ENCODE data around the gene GALNT2. TPM values are rescaled to one million over a fixed set of nuclear protein-coding genes. Genes with fewer than 3 reads are reported as not detected.

Gene GALNT2
- polyA plus RNA-seq, 1 of the 3 experiments (the other 2 are of a cell fraction): 118 TPM

DNA sequence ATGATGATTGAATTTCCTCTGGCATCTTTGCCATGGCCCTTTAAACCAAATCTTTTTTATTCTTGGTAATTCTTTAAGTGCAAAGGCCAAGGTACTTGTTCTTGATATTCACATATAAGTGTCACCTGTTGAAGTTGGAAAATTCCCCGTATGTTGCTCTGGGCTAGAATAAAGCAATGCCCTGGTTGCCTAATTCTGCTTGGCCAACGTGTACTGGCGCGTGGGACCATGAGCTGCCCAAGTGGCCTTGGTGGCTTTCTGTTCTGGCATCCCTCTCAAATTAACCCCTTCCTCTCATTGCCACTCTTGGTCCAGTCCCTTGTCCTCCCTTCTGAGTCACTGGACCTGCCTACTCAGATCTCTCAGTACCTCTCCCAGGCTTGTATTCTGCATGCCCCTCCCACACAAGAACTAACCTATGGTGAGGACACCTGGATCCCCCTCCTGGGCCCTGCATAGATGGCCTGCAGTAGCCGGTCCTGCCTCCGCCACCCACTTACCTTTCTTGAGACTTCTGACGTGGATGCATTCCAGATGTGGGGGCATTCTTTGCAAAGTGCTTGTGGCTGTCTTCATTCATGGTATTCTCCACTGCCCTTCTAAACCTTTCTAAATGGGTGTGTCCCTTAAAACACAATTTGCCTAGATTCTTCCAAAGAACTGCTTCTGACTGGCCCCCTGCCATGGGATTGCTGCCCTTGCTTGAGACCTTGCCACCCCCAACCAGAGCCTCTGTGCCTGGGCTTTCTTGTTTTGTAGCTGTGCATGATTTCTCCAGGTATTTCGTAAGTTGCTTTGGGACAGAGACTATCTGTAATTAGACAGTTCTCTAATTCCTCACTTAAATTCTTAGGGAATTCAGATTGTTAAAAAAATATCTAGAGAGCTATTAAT lies 152.4 kb downstream of the GALNT2 start:
- Histone ChIP-seq H3K4me3 (ENCODE audit: low read depth in 2 of 2, low read length in 1 of 2) (no peak overlapping the region), H3K9me3 (no peaks in the 10 kb centered on the region), H3K36me3 (replicated peaks in 1 of 2; ENCODE audit: control insufficient read depth in 1 of 2, insufficient read depth in 2 of 2, low read length in 1 of 2) (no peaks in the 10 kb centered on the region), H3K9ac (no peak overlapping the region), H4K20me1 (ENCODE audit: insufficient read depth) (peaks cover 16% of the 10 kb centered on the region; the same call in 1 of the 2 replicates), H3K4me2 (no peak overlapping the region), H3K9me2 (no peaks in the 10 kb centered on the region), H3F3A (replicated peaks; ENCODE audit: insufficient read depth) (peaks cover 3% of the 10 kb centered on the region), H2AFZ (ENCODE audit: low read depth) (no peak overlapping the region), H3K4me1 (ENCODE audit: control insufficient read depth in 1 of 2, insufficient read depth in 2 of 2, low read depth in 1 of 2, low read length in 1 of 2) (peaks cover 7% of the 10 kb centered on the region in 2 experiments; a peak in 3 of 4 replicates), H3K79me2 (ENCODE audit: insufficient read depth) (peaks cover 51% of the 10 kb centered on the region), H3K27ac (ENCODE audit: low read depth in 2 of 2, low read length in 1 of 2) (no peak overlapping the region), H3K27me3 (ENCODE audit: insufficient read depth) (no peaks in the 10 kb centered on the region)
- WGBS (ENCODE audit: low lambda C conversion rate): 97% methylated on average over 7 of the region's 8 CpGs
- ChIA-PET CTCF (interaction anchor here (1.2 kb wide), 1 partner anchor 8 kb away, joined by 3 read pairs; no protein-coding TSS in a partner anchor), POLR2A (no interaction called here)
- no peak for DNase-seq
- TF ChIP-seq RCOR1 (IDR thresholded peaks at IDR 0.05; ENCODE audit: low read length) (no peak), JUND (IDR thresholded peaks at IDR 0.05) (no peak), ELF1 (IDR thresholded peaks at IDR 0.05) (no peak), RXRA (IDR thresholded peaks at IDR 0.05; ENCODE audit: borderline replicate concordance, low read depth) (no peak), MXI1 (IDR thresholded peaks at IDR 0.05; ENCODE audit: low read depth, low read length) (no peak), SMC3 (IDR thresholded peaks at IDR 0.05; ENCODE audit: low read depth, low read length) (no peak), TAF1 (IDR thresholded peaks at IDR 0.05; ENCODE audit: borderline replicate concordance, low read depth, low read length) (no peak), SIN3A (IDR thresholded peaks at IDR 0.05; ENCODE audit: borderline replicate concordance, low read depth, low read length) (no peak), GATA2 (CRISPR knock-in tag; IDR thresholded peaks at IDR 0.05) (no peak), CHD2 (IDR thresholded peaks at IDR 0.05; ENCODE audit: low read length, partially characterized antibody) (no peak), RFX5 (IDR thresholded peaks at IDR 0.05; ENCODE audit: low read length) (no peak)
- TF ChIP-seq, protein P1, sequence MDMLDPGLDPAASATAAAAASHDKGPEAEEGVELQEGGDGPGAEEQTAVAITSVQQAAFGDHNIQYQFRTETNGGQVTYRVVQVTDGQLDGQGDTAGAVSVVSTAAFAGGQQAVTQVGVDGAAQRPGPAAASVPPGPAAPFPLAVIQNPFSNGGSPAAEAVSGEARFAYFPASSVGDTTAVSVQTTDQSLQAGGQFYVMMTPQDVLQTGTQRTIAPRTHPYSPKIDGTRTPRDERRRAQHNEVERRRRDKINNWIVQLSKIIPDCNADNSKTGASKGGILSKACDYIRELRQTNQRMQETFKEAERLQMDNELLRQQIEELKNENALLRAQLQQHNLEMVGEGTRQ (IDR thresholded peaks at IDR 0.05; ENCODE audit: borderline replicate concordance, low read depth, low read length): no peak
- TF ChIP-seq, protein P2, sequence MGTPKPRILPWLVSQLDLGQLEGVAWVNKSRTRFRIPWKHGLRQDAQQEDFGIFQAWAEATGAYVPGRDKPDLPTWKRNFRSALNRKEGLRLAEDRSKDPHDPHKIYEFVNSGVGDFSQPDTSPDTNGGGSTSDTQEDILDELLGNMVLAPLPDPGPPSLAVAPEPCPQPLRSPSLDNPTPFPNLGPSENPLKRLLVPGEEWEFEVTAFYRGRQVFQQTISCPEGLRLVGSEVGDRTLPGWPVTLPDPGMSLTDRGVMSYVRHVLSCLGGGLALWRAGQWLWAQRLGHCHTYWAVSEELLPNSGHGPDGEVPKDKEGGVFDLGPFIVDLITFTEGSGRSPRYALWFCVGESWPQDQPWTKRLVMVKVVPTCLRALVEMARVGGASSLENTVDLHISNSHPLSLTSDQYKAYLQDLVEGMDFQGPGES (IDR thresholded peaks at IDR 0.05; ENCODE audit: low read depth, low read length): no peak
- TF ChIP-seq, protein P3, sequence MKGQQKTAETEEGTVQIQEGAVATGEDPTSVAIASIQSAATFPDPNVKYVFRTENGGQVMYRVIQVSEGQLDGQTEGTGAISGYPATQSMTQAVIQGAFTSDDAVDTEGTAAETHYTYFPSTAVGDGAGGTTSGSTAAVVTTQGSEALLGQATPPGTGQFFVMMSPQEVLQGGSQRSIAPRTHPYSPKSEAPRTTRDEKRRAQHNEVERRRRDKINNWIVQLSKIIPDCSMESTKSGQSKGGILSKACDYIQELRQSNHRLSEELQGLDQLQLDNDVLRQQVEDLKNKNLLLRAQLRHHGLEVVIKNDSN (IDR thresholded peaks at IDR 0.05; ENCODE audit: borderline replicate concordance, low read depth): no peak
